SK-N-SH (cell line): Measurements from ENCODE around the gene POP5. TPM values are rescaled to one million over a fixed set of nuclear protein-coding genes. Genes with fewer than 3 reads are reported as not detected.

Experiments used
- CTCF ChIA-PET: fragments of 300-600, 350-600 bp; formaldehyde crosslinking; extraction: SDS; loops from one replicate; lab custom pipeline; 2021; lab: Yijun Ruan, JAX
- POLR2A ChIA-PET: fragments of 350-600 bp; sonication (Branson Sonifier 250); formaldehyde crosslinking; extraction: SDS; loops from one replicate; lab custom pipeline; 2020; ENCODE audit warnings: antibody characterized with exemption, inconsistent platforms; lab: Yijun Ruan, JAX
- DNase-seq: peaks from one replicate; pipeline ENCODE4 v3.0.0; 2012
- H2AFZ ChIP-seq: fragments of 200-600 bp; sonication (generic); 2 replicates; pipeline ENCODE4 v1.8.1; 2016; ENCODE audit warnings: antibody characterized with exemption, mild to moderate bottlenecking, low read depth
- H3F3A ChIP-seq: fragments of 200-600 bp; sonication (generic); replicated peaks from 2 replicates; pipeline ENCODE3; 2016; ENCODE audit warnings: antibody characterized with exemption, mild to moderate bottlenecking; ENCODE audit not compliant: insufficient read depth
- H3K27ac ChIP-seq, 2 experiments: fragments of 200-500 bp in 1 of 2; fragments of 200-600 bp in 1 of 2; sonication (Bioruptor generic) in 1 of 2; sonication (generic), shearing (Covaris generic) in 1 of 2; 2 replicates each; pipeline versions ENCODE4 v1.5.1 to v1.6.1; 2014 to 2016; ENCODE audit warnings: low read depth in 2 of 2, inconsistent platforms in 1 of 2, low read length in 1 of 2, mild to moderate bottlenecking in 1 of 2, mixed read lengths in 1 of 2
- H3K27me3 ChIP-seq: fragments of 200-600 bp; sonication (generic), shearing (Covaris generic); 2 replicates; pipeline ENCODE4 v1.6.1; 2016; ENCODE audit warnings: mixed run types; ENCODE audit not compliant: insufficient read depth
- H3K36me3 ChIP-seq, 2 experiments: fragments of 200-500 bp in 1 of 2; fragments of 200-600 bp in 1 of 2; sonication (Bioruptor generic) in 1 of 2; sonication (generic) in 1 of 2; replicated peaks in 1 of 2; 2 replicates each; pipeline versions ENCODE3 to v1.5.1; 2014 to 2016; ENCODE audit warnings: low read length in 1 of 2, mild to moderate bottlenecking in 1 of 2; ENCODE audit not compliant: insufficient read depth in 2 of 2, control insufficient read depth in 1 of 2
- H3K4me1 ChIP-seq, 2 experiments: fragments of 200-500 bp in 1 of 2; fragments of 200-600 bp in 1 of 2; sonication (Bioruptor generic) in 1 of 2; sonication (generic), shearing (Covaris generic) in 1 of 2; 2 replicates each; pipeline versions ENCODE4 v1.5.1 to v1.6.1; 2014 to 2016; ENCODE audit warnings: low read depth in 1 of 2, low read length in 1 of 2, mixed run types in 1 of 2; ENCODE audit not compliant: insufficient read depth in 2 of 2, control insufficient read depth in 1 of 2
- H3K4me2 ChIP-seq: fragments of 200-600 bp; sonication (generic), shearing (Covaris generic); 2 replicates; pipeline ENCODE4 v1.6.1; 2017; ENCODE audit warnings: mixed run types
- H3K4me3 ChIP-seq, 2 experiments: fragments of 200-500 bp in 1 of 2; fragments of 200-600 bp in 1 of 2; sonication (Bioruptor generic) in 1 of 2; sonication (generic), shearing (Covaris generic) in 1 of 2; 2 replicates each; pipeline versions ENCODE4 v1.5.1 to v1.8.1; 2014 to 2016; ENCODE audit warnings: low read depth in 2 of 2, inconsistent platforms in 1 of 2, low read length in 1 of 2, mild to moderate bottlenecking in 1 of 2, mixed read lengths in 1 of 2, moderate library complexity in 1 of 2
- H3K79me2 ChIP-seq: fragments of 200-600 bp; sonication (generic); 2 replicates; pipeline ENCODE4 v1.8.1; 2017; ENCODE audit warnings: mild to moderate bottlenecking; ENCODE audit not compliant: insufficient read depth
- H3K9ac ChIP-seq: fragments of 200-600 bp; sonication (generic); 2 replicates; pipeline ENCODE4 v1.6.1; 2017; ENCODE audit warnings: mixed run types
- H3K9me2 ChIP-seq: fragments of 200-600 bp; sonication (generic); 2 replicates; pipeline ENCODE4 v1.6.1; 2017; ENCODE audit warnings: mixed run types
- H3K9me3 ChIP-seq: fragments of 200-600 bp; sonication (generic); 2 replicates; pipeline ENCODE4 v1.6.1; 2017; ENCODE audit warnings: mixed run types, mild to moderate bottlenecking, moderate library complexity
- H4K20me1 ChIP-seq: fragments of 200-600 bp; sonication (generic); 2 replicates; pipeline ENCODE4 v1.6.1; 2017; ENCODE audit warnings: mild to moderate bottlenecking, mixed run types; ENCODE audit not compliant: insufficient read depth
- CHD2 ChIP-seq: fragments of 150-350 bp; IDR thresholded peaks from 2 replicates; pipeline ENCODE4 v1.6.1; 2018; ENCODE audit warnings: low read length; ENCODE audit not compliant: partially characterized antibody
- ELF1 ChIP-seq: IDR thresholded peaks from 2 replicates; pipeline ENCODE4 v1.4.0; 2012
- EP300 ChIP-seq, 2 experiments: IDR thresholded peaks; 2 replicates each; pipeline versions ENCODE4 v1.4.0 to v1.6.1; 2012; ENCODE audit warnings: borderline replicate concordance in 1 of 2, low read depth in 1 of 2, low read length in 1 of 2
- EZH2phosphoT487 ChIP-seq: fragments of 200-600 bp; sonication (generic); IDR thresholded peaks from 2 replicates; pipeline ENCODE4 v1.6.1; 2017; ENCODE audit warnings: low read depth, mixed run types, mild to moderate bottlenecking, antibody characterized with exemption, moderate library complexity, borderline replicate concordance
- FOSL2 ChIP-seq: IDR thresholded peaks from 2 replicates; pipeline ENCODE4 v1.4.0; 2012; ENCODE audit warnings: low read depth, mild to moderate bottlenecking, moderate library complexity, borderline replicate concordance
- FOXJ3 ChIP-seq: sonication (generic); formaldehyde crosslinking; IDR thresholded peaks from 2 replicates; pipeline ENCODE4 v1.5.1; 2020; ENCODE audit warnings: mild to moderate bottlenecking, missing genetic modification reagents
- FOXM1 ChIP-seq: IDR thresholded peaks from 2 replicates; pipeline ENCODE4 v1.4.0; 2012; ENCODE audit warnings: low read depth, mild to moderate bottlenecking
- GABPA ChIP-seq: IDR thresholded peaks from 2 replicates; pipeline ENCODE4 v1.4.0; 2012; ENCODE audit warnings: low read depth, mild to moderate bottlenecking
- MEF2A ChIP-seq: IDR thresholded peaks from 2 replicates; pipeline ENCODE4 v1.4.0; 2012; ENCODE audit warnings: low read depth, borderline replicate concordance
- MXI1 ChIP-seq: IDR thresholded peaks from 2 replicates; pipeline ENCODE4 v1.6.1; 2012; ENCODE audit warnings: mild to moderate bottlenecking, low read depth, low read length, improper control_type of control experiment
- NFIC ChIP-seq: IDR thresholded peaks from 2 replicates; pipeline ENCODE4 v1.4.0; 2012; ENCODE audit warnings: borderline replicate concordance
- POLR2AphosphoS5 ChIP-seq: IDR thresholded peaks from 2 replicates; pipeline ENCODE4 v1.6.1; 2012; ENCODE audit warnings: low read depth, low read length
- RXRA ChIP-seq: IDR thresholded peaks from 2 replicates; pipeline ENCODE4 v1.4.0; 2012; ENCODE audit warnings: low read depth, mild to moderate bottlenecking, borderline replicate concordance
- TAF1 ChIP-seq: IDR thresholded peaks from 2 replicates; pipeline ENCODE4 v1.6.1; 2012; ENCODE audit warnings: low read depth, mild to moderate bottlenecking, low read length, moderate library complexity, borderline replicate concordance
- TEAD4 ChIP-seq: IDR thresholded peaks from 2 replicates; pipeline ENCODE4 v1.4.0; 2012; ENCODE audit warnings: mild to moderate bottlenecking, borderline replicate concordance; ENCODE audit not compliant: insufficient read depth
- WGBS: methylation state at CpG from one replicate; pipeline ENCODE4 v1.1.6; 2017; ENCODE audit warnings: low lambda C conversion rate; 5-methylcytosine and 5-hydroxymethylcytosine counted together
- polyA plus RNA-seq, 3 experiments: library from polyadenylated mRNA; depleted of rRNA; stranded (reverse); fragments of >200 nt; gene quantifications; 2 replicates each; pipeline ENCODE4 v1.2.3, GENCODE V29; 2012
- TF ChIP-seq, protein P1 (sequence below): IDR thresholded peaks from 2 replicates; pipeline ENCODE4 v1.4.0; 2012; ENCODE audit warnings: low read depth, borderline replicate concordance
- TF ChIP-seq, protein P2 (sequence below): IDR thresholded peaks from 2 replicates; pipeline ENCODE4; 2012
- TF ChIP-seq, protein P3 (sequence below): IDR thresholded peaks from 2 replicates; pipeline ENCODE4 v1.6.1; 2012; ENCODE audit warnings: mild to moderate bottlenecking, low read depth, low read length, moderate library complexity
- TF ChIP-seq, protein P4 (sequence below): IDR thresholded peaks from 2 replicates; pipeline ENCODE4 v1.4.0; 2012; ENCODE audit warnings: low read depth

POP5 gene
- polyA plus RNA-seq, 1 of the 3 experiments (the other 2 are of a cell fraction) = 129 TPM

DNA sequence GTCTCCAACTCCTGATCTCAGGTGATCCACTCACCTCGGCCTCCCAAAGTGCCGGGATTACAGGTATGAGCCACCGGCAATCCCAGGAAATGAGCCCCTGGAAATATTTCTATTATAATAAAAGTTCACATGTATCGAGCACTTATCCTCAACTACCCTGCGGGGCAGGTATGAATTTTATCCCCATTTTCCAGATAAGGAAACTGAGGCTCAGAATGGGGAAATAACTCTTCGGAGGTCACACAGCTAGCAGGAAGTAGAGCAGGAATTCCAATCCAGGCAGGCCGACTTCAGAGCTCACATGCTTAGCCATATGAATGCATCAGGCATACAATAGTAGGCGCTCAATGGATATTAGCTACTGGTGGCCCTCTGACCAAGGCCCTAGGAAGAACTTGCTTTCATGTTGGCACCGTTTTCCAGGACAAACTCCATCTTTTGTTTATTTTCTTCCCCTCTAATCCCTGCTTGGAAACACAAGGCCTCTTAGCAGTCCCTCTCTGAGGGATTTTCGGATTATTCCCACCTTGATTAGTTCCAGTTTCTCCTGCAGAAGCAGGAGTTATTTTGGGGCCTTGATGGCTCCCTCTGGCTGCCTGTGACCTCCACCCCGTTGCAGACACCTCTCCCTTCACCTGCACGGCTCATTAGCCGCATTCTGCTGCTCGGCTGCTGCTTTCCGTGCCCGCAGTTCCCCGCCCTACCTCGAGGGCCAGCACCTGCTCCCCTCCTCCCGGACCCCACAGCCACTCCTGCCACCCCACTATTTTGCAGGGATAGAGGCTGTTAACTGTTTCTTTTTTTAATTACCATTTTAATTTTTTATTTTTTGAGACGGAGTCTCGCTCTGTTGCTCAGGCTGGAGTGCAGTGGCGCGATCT is 18.7 kb upstream of the POP5 start:
- Histone ChIP-seq H2AFZ (no peak overlapping the region), H3K27ac (no peak overlapping the region), H3K4me2 (no peak overlapping the region), H3K4me1 (no peaks in the 10 kb centered on the region; a peak in 1 of 4 replicates), H3K9me3 (no peaks in the 10 kb centered on the region), H4K20me1 (no peaks in the 10 kb centered on the region), H3K79me2 (no peaks in the 10 kb centered on the region), H3K4me3 (no peak overlapping the region), H3K27me3 (no peaks in the 10 kb centered on the region), H3K9ac (no peak overlapping the region), H3F3A (no peaks in the 10 kb centered on the region), H3K36me3 (no peaks in the 10 kb centered on the region), H3K9me2 (no peaks in the 10 kb centered on the region)
- POLR2A ChIA-PET = no interaction called here
- DNase-seq = no peak
- TF ChIP-seq FOSL2 (no peak), GABPA (no peak), FOXM1 (no peak), POLR2AphosphoS5 (no peak), EZH2phosphoT487 (no peak), MEF2A (no peak), ELF1 (no peak), MXI1 (no peak), FOXJ3 (no peak), RXRA (no peak), CHD2 (no peak), TEAD4 (no peak), TAF1 (no peak), NFIC (no peak), EP300 (IDR thresholded peaks at IDR 0.05; ENCODE audit: borderline replicate concordance in 1 of 2, low read depth in 1 of 2, low read length in 1 of 2) (no peak)
- TF ChIP-seq, protein P1, sequence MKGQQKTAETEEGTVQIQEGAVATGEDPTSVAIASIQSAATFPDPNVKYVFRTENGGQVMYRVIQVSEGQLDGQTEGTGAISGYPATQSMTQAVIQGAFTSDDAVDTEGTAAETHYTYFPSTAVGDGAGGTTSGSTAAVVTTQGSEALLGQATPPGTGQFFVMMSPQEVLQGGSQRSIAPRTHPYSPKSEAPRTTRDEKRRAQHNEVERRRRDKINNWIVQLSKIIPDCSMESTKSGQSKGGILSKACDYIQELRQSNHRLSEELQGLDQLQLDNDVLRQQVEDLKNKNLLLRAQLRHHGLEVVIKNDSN = no peak
- TF ChIP-seq, protein P2, sequence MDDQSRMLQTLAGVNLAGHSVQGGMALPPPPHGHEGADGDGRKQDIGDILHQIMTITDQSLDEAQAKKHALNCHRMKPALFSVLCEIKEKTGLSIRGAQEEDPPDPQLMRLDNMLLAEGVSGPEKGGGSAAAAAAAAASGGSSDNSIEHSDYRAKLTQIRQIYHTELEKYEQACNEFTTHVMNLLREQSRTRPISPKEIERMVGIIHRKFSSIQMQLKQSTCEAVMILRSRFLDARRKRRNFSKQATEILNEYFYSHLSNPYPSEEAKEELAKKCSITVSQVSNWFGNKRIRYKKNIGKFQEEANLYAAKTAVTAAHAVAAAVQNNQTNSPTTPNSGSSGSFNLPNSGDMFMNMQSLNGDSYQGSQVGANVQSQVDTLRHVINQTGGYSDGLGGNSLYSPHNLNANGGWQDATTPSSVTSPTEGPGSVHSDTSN = no peak
- TF ChIP-seq, protein P3, sequence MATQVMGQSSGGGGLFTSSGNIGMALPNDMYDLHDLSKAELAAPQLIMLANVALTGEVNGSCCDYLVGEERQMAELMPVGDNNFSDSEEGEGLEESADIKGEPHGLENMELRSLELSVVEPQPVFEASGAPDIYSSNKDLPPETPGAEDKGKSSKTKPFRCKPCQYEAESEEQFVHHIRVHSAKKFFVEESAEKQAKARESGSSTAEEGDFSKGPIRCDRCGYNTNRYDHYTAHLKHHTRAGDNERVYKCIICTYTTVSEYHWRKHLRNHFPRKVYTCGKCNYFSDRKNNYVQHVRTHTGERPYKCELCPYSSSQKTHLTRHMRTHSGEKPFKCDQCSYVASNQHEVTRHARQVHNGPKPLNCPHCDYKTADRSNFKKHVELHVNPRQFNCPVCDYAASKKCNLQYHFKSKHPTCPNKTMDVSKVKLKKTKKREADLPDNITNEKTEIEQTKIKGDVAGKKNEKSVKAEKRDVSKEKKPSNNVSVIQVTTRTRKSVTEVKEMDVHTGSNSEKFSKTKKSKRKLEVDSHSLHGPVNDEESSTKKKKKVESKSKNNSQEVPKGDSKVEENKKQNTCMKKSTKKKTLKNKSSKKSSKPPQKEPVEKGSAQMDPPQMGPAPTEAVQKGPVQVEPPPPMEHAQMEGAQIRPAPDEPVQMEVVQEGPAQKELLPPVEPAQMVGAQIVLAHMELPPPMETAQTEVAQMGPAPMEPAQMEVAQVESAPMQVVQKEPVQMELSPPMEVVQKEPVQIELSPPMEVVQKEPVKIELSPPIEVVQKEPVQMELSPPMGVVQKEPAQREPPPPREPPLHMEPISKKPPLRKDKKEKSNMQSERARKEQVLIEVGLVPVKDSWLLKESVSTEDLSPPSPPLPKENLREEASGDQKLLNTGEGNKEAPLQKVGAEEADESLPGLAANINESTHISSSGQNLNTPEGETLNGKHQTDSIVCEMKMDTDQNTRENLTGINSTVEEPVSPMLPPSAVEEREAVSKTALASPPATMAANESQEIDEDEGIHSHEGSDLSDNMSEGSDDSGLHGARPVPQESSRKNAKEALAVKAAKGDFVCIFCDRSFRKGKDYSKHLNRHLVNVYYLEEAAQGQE = no peak
- TF ChIP-seq, protein P4, sequence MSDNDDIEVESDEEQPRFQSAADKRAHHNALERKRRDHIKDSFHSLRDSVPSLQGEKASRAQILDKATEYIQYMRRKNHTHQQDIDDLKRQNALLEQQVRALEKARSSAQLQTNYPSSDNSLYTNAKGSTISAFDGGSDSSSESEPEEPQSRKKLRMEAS = no peak
- 85% methylated on average over 23 of the region's 23 CpGs for WGBS
- CTCF ChIA-PET = interaction anchor here (0.8 to 2.1 kb wide), 3 partner anchors 15 to 371 kb away, joined by 3 to 6 read pairs (median 4); no protein-coding TSS in a partner anchor
